GM19240 (cell line): Measurements from ENCODE around the gene GALNT17.
"Not testable (repeated sequence)": the region's sequence is repeated elsewhere in the genome, so short reads cannot be mapped to it uniquely, and the experiment has no call there.

Experiments used
- DNase-seq: peaks from one replicate; pipeline ENCODE4 v3.0.0; 2011; ENCODE audit warnings: low spot score; ENCODE audit not compliant: insufficient read length

GALNT17 gene

GRCh38 chr7:71618278-71618677 lies 486.3 kb downstream of the GALNT17 start:
- no peak for DNase-seq

- no peak for DNase-seq
These were observed 493.6 kb downstream of the GALNT17 start for GRCh38 chr7:71625545-71625944.

GRCh38 chr7:71626206-71626605 lies 494.3 kb downstream of the GALNT17 start:
- no peak for DNase-seq

GRCh38 chr7:71627651-71628050 lies 495.7 kb downstream of the GALNT17 start:
- no peak for DNase-seq

- no peak for DNase-seq
These were observed 498.6 kb downstream of the GALNT17 start for GRCh38 chr7:71630516-71630915.

GRCh38 chr7:71633551-71634008 lies 501.6 kb downstream of the GALNT17 start:
- DNase-seq = no peak

- DNase-seq = not testable (repeated sequence)
These were observed 503.9 kb downstream of the GALNT17 start for GRCh38 chr7:71635849-71636248.

- no peak for DNase-seq
These were observed 504.4 kb downstream of the GALNT17 start for GRCh38 chr7:71636329-71636728.

- DNase-seq = no peak
These were observed 505.6 kb downstream of the GALNT17 start for GRCh38 chr7:71637578-71637977.

GRCh38 chr7:71638108-71638507 lies 506.2 kb downstream of the GALNT17 start:
- DNase-seq = no peak

- no peak for DNase-seq
These were observed 507.6 kb downstream of the GALNT17 start for GRCh38 chr7:71639382-71640085.

GRCh38 chr7:71643031-71643430 lies 511.1 kb downstream of the GALNT17 start:
- not testable (repeated sequence) for DNase-seq

- DNase-seq = no peak
These were observed 513.9 kb downstream of the GALNT17 start for GRCh38 chr7:71645836-71646235.

GRCh38 chr7:71649812-71650211 lies 517.9 kb downstream of the GALNT17 start:
- DNase-seq = no peak

GRCh38 chr7:71650653-71651337 lies 518.9 kb downstream of the GALNT17 start:
- DNase-seq = no peak

GRCh38 chr7:71652510-71652909 lies 520.6 kb downstream of the GALNT17 start:
- DNase-seq = no peak

GRCh38 chr7:71657386-71657785 lies 525.4 kb downstream of the GALNT17 start:
- DNase-seq = no peak

- DNase-seq = no peak
These were observed 527.7 kb downstream of the GALNT17 start for GRCh38 chr7:71659622-71660021.

- DNase-seq = no peak
These were observed 529.8 kb downstream of the GALNT17 start for GRCh38 chr7:71661671-71662224.

GRCh38 chr7:71665716-71666115 lies 533.8 kb downstream of the GALNT17 start:
- DNase-seq = no peak

- no peak for DNase-seq
These were observed 536.6 kb downstream of the GALNT17 start for GRCh38 chr7:71668572-71668971.

- DNase-seq = no peak
These were observed 547.5 kb downstream of the GALNT17 start for GRCh38 chr7:71679480-71679879.

GRCh38 chr7:71682181-71682580 lies 550.2 kb downstream of the GALNT17 start:
- DNase-seq = no peak
